IMR-90 (cell line): ENCODE measurements around the gene CEP78. TPM values are rescaled to one million over a fixed set of nuclear protein-coding genes. Genes with fewer than 3 reads are reported as not detected.

Experiments
- ATAC-seq: fragments of 200-7000 bp; cut with Tn5 transposase; 2 replicates; pipeline ENCODE4 v1.9.1; 2020; ENCODE audit warnings: low read depth, mild to moderate bottlenecking, moderate library complexity
- BruUV-seq: library from RNA; stranded (reverse); fragments of 400-500 nt; replicated peaks from 2 replicates; lab custom pipeline; 2021; lab: Mats Ljungman, UMichigan
- CTCF ChIA-PET: fragments of 300-600 bp; formaldehyde crosslinking; extraction: SDS; loops from one replicate; lab custom pipeline; 2021; ENCODE audit warnings: antibody characterized with exemption; lab: Yijun Ruan, JAX
- POLR2A ChIA-PET: fragments of 300-600 bp; sonication (Branson Sonifier 250); formaldehyde crosslinking; loops from one replicate; lab custom pipeline; 2022; ENCODE audit warnings: antibody characterized with exemption; ENCODE audit not compliant: unreplicated experiment; lab: Charles Lee
- DNase-seq: peaks from one replicate; pipeline ENCODE4 v3.0.0; 2013
- H2AFZ ChIP-seq: replicated peaks from 2 replicates; pipeline ENCODE3; 2013; ENCODE audit warnings: low read length, mild to moderate bottlenecking; ENCODE audit not compliant: poor library complexity
- H2AK5ac ChIP-seq: 2 replicates; pipeline ENCODE4 v1.6.1; 2013; ENCODE audit warnings: low read depth, low read length, inconsistent platforms
- H2AK9ac ChIP-seq: replicated peaks from 2 replicates; pipeline ENCODE3; 2013; ENCODE audit warnings: mild to moderate bottlenecking, low read depth, low read length, moderate library complexity; ENCODE audit not compliant: poor library complexity
- H2BK120ac ChIP-seq: 2 replicates; pipeline ENCODE4 v1.6.1; 2013; ENCODE audit warnings: low read depth, low read length, inconsistent platforms
- H2BK15ac ChIP-seq: 3 replicates; pipeline ENCODE4 v1.6.1; 2013; ENCODE audit warnings: low read depth, low read length, inconsistent platforms
- H2BK20ac ChIP-seq: 2 replicates; pipeline ENCODE4 v1.6.1; 2013; ENCODE audit warnings: low read depth, mild to moderate bottlenecking, inconsistent platforms, low read length, moderate library complexity
- H2BK5ac ChIP-seq: 2 replicates; pipeline ENCODE4 v1.6.1; 2013; ENCODE audit warnings: mild to moderate bottlenecking, low read depth, low read length, inconsistent platforms; ENCODE audit not compliant: poor library complexity, severe bottlenecking
- H3K14ac ChIP-seq: replicated peaks from 2 replicates; pipeline ENCODE4 v1.6.1; 2013; ENCODE audit warnings: low read depth, low read length, inconsistent platforms
- H3K18ac ChIP-seq: 2 replicates; pipeline ENCODE4 v1.6.1; 2013; ENCODE audit warnings: low read depth, low read length, control low read depth
- H3K23ac ChIP-seq: 2 replicates; pipeline ENCODE4 v1.6.1; 2013; ENCODE audit warnings: low read depth, low read length, inconsistent platforms
- H3K27ac ChIP-seq: 2 replicates; pipeline ENCODE4 v1.5.1; 2013; ENCODE audit warnings: mild to moderate bottlenecking, control low read depth, low read length; ENCODE audit not compliant: insufficient read depth
- H3K27me3 ChIP-seq: 2 replicates; pipeline ENCODE4 v1.6.1; 2013; ENCODE audit warnings: low read length; ENCODE audit not compliant: control insufficient read depth, insufficient read depth
- H3K36me3 ChIP-seq: 2 replicates; pipeline ENCODE4 v1.6.1; 2013; ENCODE audit warnings: low read length, mixed read lengths; ENCODE audit not compliant: control insufficient read depth, insufficient read depth
- H3K4ac ChIP-seq: 2 replicates; pipeline ENCODE4 v1.6.1; 2013; ENCODE audit warnings: low read depth, low read length, inconsistent platforms
- H3K4me1 ChIP-seq: 2 replicates; pipeline ENCODE4 v1.6.1; 2013; ENCODE audit warnings: low read length, mixed read lengths; ENCODE audit not compliant: control insufficient read depth, insufficient read depth
- H3K4me2 ChIP-seq: 2 replicates; pipeline ENCODE4 v1.6.1; 2013; ENCODE audit warnings: low read depth, mild to moderate bottlenecking, control low read depth, low read length, moderate library complexity
- H3K4me3 ChIP-seq: 2 replicates; pipeline ENCODE4 v1.5.1; 2013; ENCODE audit warnings: low read depth, mild to moderate bottlenecking, control low read depth, low read length, moderate library complexity; ENCODE audit not compliant: insufficient read depth
- H3K56ac ChIP-seq: 2 replicates; pipeline ENCODE4 v1.6.1; 2013; ENCODE audit warnings: low read length, inconsistent platforms; ENCODE audit not compliant: insufficient read depth; ENCODE audit errors: extremely low read depth
- H3K79me1 ChIP-seq, 2 experiments: 2 replicates each; pipeline ENCODE4 v1.6.1; 2013; ENCODE audit warnings: low read length in 2 of 2, inconsistent platforms in 1 of 2, low read depth in 1 of 2
- H3K9ac ChIP-seq: 2 replicates; pipeline ENCODE4 v1.6.1; 2013; ENCODE audit warnings: low read depth, low read length, control low read depth
- H3K9me1 ChIP-seq: 2 replicates; pipeline ENCODE4 v1.6.1; 2013; ENCODE audit warnings: low read length, inconsistent platforms; ENCODE audit not compliant: insufficient read depth
- H3K9me3 ChIP-seq: 2 replicates; pipeline ENCODE4 v1.6.1; 2013; ENCODE audit warnings: low read length; ENCODE audit not compliant: control insufficient read depth, insufficient read depth
- H4K20me1 ChIP-seq: 2 replicates; pipeline ENCODE4 v1.6.1; 2013; ENCODE audit warnings: low read length, inconsistent platforms; ENCODE audit not compliant: insufficient read depth
- H4K5ac ChIP-seq: 2 replicates; pipeline ENCODE4 v1.6.1; 2013; ENCODE audit warnings: mild to moderate bottlenecking, low read depth, low read length, control low read depth
- H4K8ac ChIP-seq, 2 experiments: 2 replicates each; pipeline ENCODE4 v1.6.1; 2013; ENCODE audit warnings: low read depth in 2 of 2, low read length in 2 of 2, control low read depth in 1 of 2, inconsistent platforms in 1 of 2
- H4K91ac ChIP-seq: 2 replicates; pipeline ENCODE4 v1.6.1; 2013; ENCODE audit warnings: low read depth, low read length, inconsistent platforms; ENCODE audit not compliant: insufficient read depth
- BHLHE40 ChIP-seq: fragments of 150-350 bp; IDR thresholded peaks from 2 replicates; pipeline ENCODE4 v1.6.1; 2016; ENCODE audit warnings: mild to moderate bottlenecking, low read depth, low read length
- CEBPB ChIP-seq: IDR thresholded peaks from 2 replicates; pipeline ENCODE4 v1.6.1; 2012; ENCODE audit warnings: low read depth, low read length, improper control_type of control experiment
- CHD1 ChIP-seq: IDR thresholded peaks from 2 replicates; pipeline ENCODE4 v1.6.1; 2012; ENCODE audit warnings: low read depth, low read length, improper control_type of control experiment
- CTCF ChIP-seq: conservative IDR thresholded peaks from 2 replicates; pipeline ENCODE4 v1.5.1; 2012; ENCODE audit warnings: mild to moderate bottlenecking, low read depth, low read length, improper control_type of control experiment
- FOS ChIP-seq: fragments of 150-350 bp; IDR thresholded peaks from 2 replicates; pipeline ENCODE4 v1.6.1; 2016; ENCODE audit warnings: low read depth, low read length
- MAFK ChIP-seq: IDR thresholded peaks from 2 replicates; pipeline ENCODE4 v1.6.1; 2012; ENCODE audit warnings: low read depth, low read length, improper control_type of control experiment
- MAZ ChIP-seq: IDR thresholded peaks from 2 replicates; pipeline ENCODE4 v1.6.1; 2012; ENCODE audit warnings: low read depth, mild to moderate bottlenecking, low read length, improper control_type of control experiment, moderate library complexity, borderline replicate concordance
- MXI1 ChIP-seq: IDR thresholded peaks from 2 replicates; pipeline ENCODE4 v1.6.1; 2012; ENCODE audit warnings: low read depth, mild to moderate bottlenecking, low read length, moderate library complexity, borderline replicate concordance
- NFE2L2 ChIP-seq: fragments of 150-350 bp; IDR thresholded peaks from 2 replicates; pipeline ENCODE4 v1.6.1; 2016; ENCODE audit warnings: low read depth, mild to moderate bottlenecking, low read length
- POLR2A ChIP-seq: IDR thresholded peaks from 2 replicates; pipeline ENCODE4 v1.6.1; 2012; ENCODE audit warnings: mild to moderate bottlenecking, low read depth, low read length
- RAD21 ChIP-seq: IDR thresholded peaks from 2 replicates; pipeline ENCODE4 v1.6.1; 2012; ENCODE audit warnings: low read length, improper control_type of control experiment
- RCOR1 ChIP-seq: IDR thresholded peaks from 2 replicates; pipeline ENCODE4 v1.6.1; 2012; ENCODE audit warnings: mild to moderate bottlenecking, low read length, improper control_type of control experiment; ENCODE audit not compliant: insufficient replicate concordance
- RFX5 ChIP-seq: IDR thresholded peaks from 2 replicates; pipeline ENCODE4 v1.8.0; 2012; ENCODE audit warnings: low read depth, mild to moderate bottlenecking, low read length, moderate library complexity
- SMC3 ChIP-seq: fragments of 150-350 bp; IDR thresholded peaks from 2 replicates; pipeline ENCODE4 v1.6.1; 2016; ENCODE audit warnings: low read depth, mild to moderate bottlenecking, antibody characterized with exemption, low read length, moderate library complexity
- USF2 ChIP-seq: fragments of 150-350 bp; IDR thresholded peaks from 2 replicates; pipeline ENCODE4 v1.6.1; 2017; ENCODE audit warnings: mild to moderate bottlenecking, antibody characterized with exemption, low read length, low read depth
- WGBS, 2 experiments: methylation state at CpG; one replicate each; pipeline versions ENCODE4 v1.1.5 to v1.1.7; 2013; ENCODE audit warnings: missing lambda C conversion rate in 2 of 2; ENCODE audit not compliant: insufficient read length in 1 of 2; ENCODE audit errors: extremely low coverage in 2 of 2; 5-methylcytosine and 5-hydroxymethylcytosine counted together
- dilution Hi-C: fragments of 300-500 bp; cut with HindIII; formaldehyde crosslinking; loops from one replicate; pipeline ENCODE4 v1.14.3; 2018; ENCODE audit warnings: low sequenced_read_pairs; ENCODE audit not compliant: unreplicated experiment
- in situ Hi-C: fragments of 300-500 bp; cut with MboI; formaldehyde crosslinking; loops from 3 replicates; pipeline ENCODE4 v1.14.3; 2019; ENCODE audit warnings: low sequenced_read_pairs, inconsistent platforms, mixed read lengths
- intact Hi-C: fragments of 100-400 bp; cut with micrococcal nuclease; formaldehyde crosslinking; loops from 2 replicates; pipeline ENCODE4 v1.10.0; 2022
- polyA plus RNA-seq, 3 experiments: library from polyadenylated mRNA; depleted of rRNA; stranded (reverse); fragments of >200 nt; gene quantifications; 2 replicates each; pipeline ENCODE4 v1.2.3, GENCODE V29; 2012; ENCODE audit warnings: low replicate concordance in 1 of 3
- total RNA-seq: library from RNA; depleted of rRNA; stranded (reverse); fragments of >200 nt; gene quantifications from 2 replicates; pipeline ENCODE4 v1.2.3, GENCODE V29; 2012
- TF ChIP-seq, protein P1 (sequence below): fragments of 150-350 bp; IDR thresholded peaks from 2 replicates; pipeline ENCODE4 v1.6.1; 2016; ENCODE audit warnings: low read depth, mild to moderate bottlenecking, low read length, moderate library complexity, borderline replicate concordance

Gene CEP78
- total and polyA plus RNA-seq, 2 of the 4 experiments (the other 2 are of a cell fraction), result 9.2 to 18.3 TPM

DNA sequence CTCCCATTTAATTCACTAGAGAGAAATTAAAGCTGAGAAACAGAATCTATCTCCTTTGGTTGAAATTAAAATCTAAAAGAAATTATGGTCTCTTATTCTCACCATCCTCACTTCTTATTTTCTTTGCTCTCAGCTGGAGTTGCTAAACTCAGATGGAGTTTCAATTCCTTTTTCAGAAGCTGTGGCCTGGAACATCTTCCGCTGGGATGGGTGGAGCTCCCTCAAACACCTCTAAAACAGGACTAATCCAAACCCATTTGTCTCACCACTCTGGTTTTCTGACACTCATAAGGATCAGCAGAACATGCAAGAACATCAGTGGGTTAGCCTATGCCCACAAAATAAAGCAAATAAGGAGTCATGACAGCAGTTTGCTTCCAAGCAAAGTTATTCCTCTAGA is 39.6 kb upstream of the CEP78 start:
- ChIA-PET CTCF (no interaction called here), POLR2A (no interaction called here)

More for the DNA sequence above, 39.6 kb upstream of the CEP78 start:
- Histone ChIP-seq H2AK5ac (no peak overlapping the region), H3K4me1 (no peaks in the 10 kb centered on the region), H3K14ac (no peak overlapping the region), H2BK120ac (no peak overlapping the region), H2BK20ac (no peak overlapping the region), H3K9ac (no peak overlapping the region), H3K27ac (no peak overlapping the region), H3K4ac (no peak overlapping the region), H3K9me1 (no peaks in the 10 kb centered on the region), H4K8ac (no peak overlapping the region), H3K27me3 (no peaks in the 10 kb centered on the region), H3K9me3 (no peaks in the 10 kb centered on the region), H2AFZ (no peak overlapping the region), H3K79me1 (no peaks in the 10 kb centered on the region), H3K23ac (no peak overlapping the region), H2BK15ac (no peak overlapping the region), H4K5ac (no peak overlapping the region), H3K4me2 (no peak overlapping the region), H3K56ac (no peak overlapping the region), H2AK9ac (no peak overlapping the region), H3K18ac (no peak overlapping the region), H4K20me1 (no peaks in the 10 kb centered on the region), H3K4me3 (no peak overlapping the region), H4K91ac (no peak overlapping the region), H2BK5ac (no peak overlapping the region), H3K36me3 (no peaks in the 10 kb centered on the region)
- ATAC-seq (no peak), DNase-seq (no peak)
- in situ Hi-C loops (no loop called here), intact Hi-C loops (no loop called here), dilution Hi-C loops (no loop called here)
- BruUV-seq, result no TSS peak
- WGBS, 2 experiments, result 80% methylated on average over 1 of the region's 1 CpG; no CpG with 5 or more reads in 1 of the 2 experiments
- TF ChIP-seq MXI1 (no peak), NFE2L2 (no peak), RFX5 (no peak), POLR2A (no peak), RCOR1 (no peak), CEBPB (no peak), MAZ (no peak), SMC3 (no peak), CHD1 (no peak), USF2 (no peak), FOS (no peak), CTCF (no peak), BHLHE40 (no peak), RAD21 (no peak), MAFK (no peak)
- TF ChIP-seq, protein P1, sequence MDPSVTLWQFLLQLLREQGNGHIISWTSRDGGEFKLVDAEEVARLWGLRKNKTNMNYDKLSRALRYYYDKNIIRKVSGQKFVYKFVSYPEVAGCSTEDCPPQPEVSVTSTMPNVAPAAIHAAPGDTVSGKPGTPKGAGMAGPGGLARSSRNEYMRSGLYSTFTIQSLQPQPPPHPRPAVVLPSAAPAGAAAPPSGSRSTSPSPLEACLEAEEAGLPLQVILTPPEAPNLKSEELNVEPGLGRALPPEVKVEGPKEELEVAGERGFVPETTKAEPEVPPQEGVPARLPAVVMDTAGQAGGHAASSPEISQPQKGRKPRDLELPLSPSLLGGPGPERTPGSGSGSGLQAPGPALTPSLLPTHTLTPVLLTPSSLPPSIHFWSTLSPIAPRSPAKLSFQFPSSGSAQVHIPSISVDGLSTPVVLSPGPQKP, result no peak
